Lung (tissue), 12 donors: ENCODE data around the gene RNF208. TPM values are rescaled to one million over a fixed set of nuclear protein-coding genes. Genes with fewer than 3 reads are reported as not detected.

ENCODE experiments used
- ATAC-seq: fragments of 200-7000 bp; cut with Tn5 transposase; one replicate; pipeline ENCODE4 v1.9.1; 2020; ENCODE audit warnings: moderate number of reproducible peaks; ENCODE audit not compliant: insufficient read depth, low FRiP score
- DNase-seq, 3 donors: peaks; one replicate each; pipeline ENCODE4 v3.0.0-alpha.2; 2013 to 2017
- H3K27ac ChIP-seq, 2 donors: one replicate each; pipeline ENCODE4 v1.5.1; 2013; ENCODE audit warnings: mild to moderate bottlenecking in 2 of 2, moderate library complexity in 2 of 2, control low read depth in 1 of 2, inconsistent platforms in 1 of 2, low read depth in 1 of 2, low read length in 1 of 2
- H3K27me3 ChIP-seq, 3 donors: one replicate each; pipeline ENCODE4 v1.5.1; 2013; ENCODE audit warnings: low read length in 2 of 3; ENCODE audit not compliant: control insufficient read depth in 3 of 3, insufficient read depth in 3 of 3
- H3K36me3 ChIP-seq, 4 donors: one replicate each; pipeline ENCODE4 v1.5.1; 2013; ENCODE audit warnings: low read length in 4 of 4, mild to moderate bottlenecking in 1 of 4, moderate library complexity in 1 of 4; ENCODE audit not compliant: control insufficient read depth in 4 of 4, insufficient read depth in 4 of 4
- H3K4me1 ChIP-seq, 5 donors: one replicate each; pipeline ENCODE4 v1.5.1; 2013; ENCODE audit warnings: low read length in 5 of 5, mild to moderate bottlenecking in 2 of 5, moderate library complexity in 1 of 5; ENCODE audit not compliant: control insufficient read depth in 5 of 5, insufficient read depth in 5 of 5
- H3K4me3 ChIP-seq: one replicate; pipeline ENCODE4 v1.5.1; 2013; ENCODE audit warnings: mild to moderate bottlenecking, control low read depth, moderate library complexity
- H3K9ac ChIP-seq, 2 donors: one replicate each; pipeline ENCODE4 v1.5.1; 2013; ENCODE audit warnings: low read length in 2 of 2, control low read depth in 1 of 2; ENCODE audit not compliant: insufficient read depth in 1 of 2
- H3K9me3 ChIP-seq, 4 donors: one replicate each; pipeline ENCODE4 v1.5.1; 2013; ENCODE audit warnings: low read length in 3 of 4, mild to moderate bottlenecking in 1 of 4, moderate library complexity in 1 of 4; ENCODE audit not compliant: control insufficient read depth in 4 of 4, insufficient read depth in 3 of 4
- WGBS, 2 donors: extraction: QIAGEN DNeasy Blood & Tissue Kit; methylation state at CpG; one replicate each; pipeline ENCODE4 v1.1.7; 2013; 5-methylcytosine and 5-hydroxymethylcytosine counted together
- polyA plus RNA-seq, 2 donors: library from polyadenylated mRNA; stranded (reverse); fragments of 200-250 nt; gene quantifications; one replicate each; pipeline ENCODE4 v1.2.1, GENCODE V29; 2013
- total RNA-seq, 2 donors: library from RNA; depleted of rRNA in 1 of 2; stranded (reverse); fragments of >200 nt in 1 of 2; gene quantifications; one replicate each; pipeline ENCODE4 v1.2.1, GENCODE V29; 2014 to 2021
- TF ChIP-seq, protein P1 (sequence below): IDR thresholded peaks from 2 replicates; pipeline ENCODE4 v1.5.1; 2012; ENCODE audit warnings: mild to moderate bottlenecking; ENCODE audit errors: control extremely low read depth, extremely low read depth
- donor health status: control.
- donor health status: control.
- donor health status: Bipolar disorder and iron deficiency.
- donor health status: healthy.
- donor health status: DM: yes; HTN: yes; CAD: no.

RNF208 gene
- total and polyA plus RNA-seq, 4 donors = 1.7 to 12.0 (median 5.3) TPM

DNA sequence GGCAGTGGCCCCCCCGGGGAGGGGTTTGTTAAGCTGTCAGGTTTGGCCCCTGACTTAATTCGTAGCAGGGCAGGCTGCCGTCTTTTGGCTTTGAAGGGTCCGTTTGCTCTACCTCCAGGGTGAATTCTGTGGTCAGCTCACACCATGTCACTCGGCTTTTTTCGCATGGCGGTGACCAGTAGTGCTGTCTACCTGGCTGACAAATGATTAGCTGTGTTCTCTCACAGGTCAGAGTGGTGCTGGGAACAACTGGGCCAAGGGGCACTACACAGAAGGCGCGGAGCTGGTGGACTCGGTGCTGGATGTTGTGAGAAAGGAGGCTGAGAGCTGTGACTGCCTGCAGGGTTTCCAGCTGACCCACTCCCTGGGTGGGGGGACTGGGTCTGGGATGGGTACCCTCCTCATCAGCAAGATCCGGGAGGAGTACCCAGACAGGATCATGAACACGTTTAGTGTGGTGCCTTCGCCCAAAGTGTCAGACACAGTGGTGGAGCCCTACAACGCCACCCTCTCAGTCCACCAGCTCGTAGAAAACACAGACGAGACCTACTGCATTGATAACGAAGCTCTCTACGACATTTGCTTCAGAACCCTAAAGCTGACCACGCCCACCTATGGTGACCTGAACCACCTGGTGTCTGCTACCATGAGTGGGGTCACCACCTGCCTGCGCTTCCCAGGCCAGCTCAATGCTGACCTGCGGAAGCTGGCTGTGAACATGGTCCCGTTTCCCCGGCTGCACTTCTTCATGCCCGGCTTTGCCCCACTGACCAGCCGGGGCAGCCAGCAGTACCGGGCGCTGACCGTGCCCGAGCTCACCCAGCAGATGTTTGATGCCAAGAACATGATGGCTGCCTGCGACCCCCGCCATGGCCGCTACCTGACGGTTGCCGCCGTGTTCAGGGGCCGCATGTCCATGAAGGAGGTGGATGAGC lies 20.5 kb upstream of the RNF208 start:
- Histone ChIP-seq H3K4me1 (peaks cover 0 to 18% (median 5%) of the 10 kb centered on the region in 5 donors), H3K27ac (peak overlapping the region; percentile 78 to 90), H3K9ac (peak overlapping the region in 1 of 2 donors; percentile 49), H3K36me3 (peaks cover 0 to 20% (median 12%) of the 10 kb centered on the region in 4 donors), H3K27me3 (no peaks in the 10 kb centered on the region), H3K4me3 (peak overlapping the region; percentile 84), H3K9me3 (no peaks in the 10 kb centered on the region)
- ATAC-seq (no peak), DNase-seq (no peak)
- WGBS, 2 donors = 79 to 86% methylated on average over 36 of the region's 36 CpGs
- TF ChIP-seq, protein P1, sequence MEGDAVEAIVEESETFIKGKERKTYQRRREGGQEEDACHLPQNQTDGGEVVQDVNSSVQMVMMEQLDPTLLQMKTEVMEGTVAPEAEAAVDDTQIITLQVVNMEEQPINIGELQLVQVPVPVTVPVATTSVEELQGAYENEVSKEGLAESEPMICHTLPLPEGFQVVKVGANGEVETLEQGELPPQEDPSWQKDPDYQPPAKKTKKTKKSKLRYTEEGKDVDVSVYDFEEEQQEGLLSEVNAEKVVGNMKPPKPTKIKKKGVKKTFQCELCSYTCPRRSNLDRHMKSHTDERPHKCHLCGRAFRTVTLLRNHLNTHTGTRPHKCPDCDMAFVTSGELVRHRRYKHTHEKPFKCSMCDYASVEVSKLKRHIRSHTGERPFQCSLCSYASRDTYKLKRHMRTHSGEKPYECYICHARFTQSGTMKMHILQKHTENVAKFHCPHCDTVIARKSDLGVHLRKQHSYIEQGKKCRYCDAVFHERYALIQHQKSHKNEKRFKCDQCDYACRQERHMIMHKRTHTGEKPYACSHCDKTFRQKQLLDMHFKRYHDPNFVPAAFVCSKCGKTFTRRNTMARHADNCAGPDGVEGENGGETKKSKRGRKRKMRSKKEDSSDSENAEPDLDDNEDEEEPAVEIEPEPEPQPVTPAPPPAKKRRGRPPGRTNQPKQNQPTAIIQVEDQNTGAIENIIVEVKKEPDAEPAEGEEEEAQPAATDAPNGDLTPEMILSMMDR = no peak

DNA sequence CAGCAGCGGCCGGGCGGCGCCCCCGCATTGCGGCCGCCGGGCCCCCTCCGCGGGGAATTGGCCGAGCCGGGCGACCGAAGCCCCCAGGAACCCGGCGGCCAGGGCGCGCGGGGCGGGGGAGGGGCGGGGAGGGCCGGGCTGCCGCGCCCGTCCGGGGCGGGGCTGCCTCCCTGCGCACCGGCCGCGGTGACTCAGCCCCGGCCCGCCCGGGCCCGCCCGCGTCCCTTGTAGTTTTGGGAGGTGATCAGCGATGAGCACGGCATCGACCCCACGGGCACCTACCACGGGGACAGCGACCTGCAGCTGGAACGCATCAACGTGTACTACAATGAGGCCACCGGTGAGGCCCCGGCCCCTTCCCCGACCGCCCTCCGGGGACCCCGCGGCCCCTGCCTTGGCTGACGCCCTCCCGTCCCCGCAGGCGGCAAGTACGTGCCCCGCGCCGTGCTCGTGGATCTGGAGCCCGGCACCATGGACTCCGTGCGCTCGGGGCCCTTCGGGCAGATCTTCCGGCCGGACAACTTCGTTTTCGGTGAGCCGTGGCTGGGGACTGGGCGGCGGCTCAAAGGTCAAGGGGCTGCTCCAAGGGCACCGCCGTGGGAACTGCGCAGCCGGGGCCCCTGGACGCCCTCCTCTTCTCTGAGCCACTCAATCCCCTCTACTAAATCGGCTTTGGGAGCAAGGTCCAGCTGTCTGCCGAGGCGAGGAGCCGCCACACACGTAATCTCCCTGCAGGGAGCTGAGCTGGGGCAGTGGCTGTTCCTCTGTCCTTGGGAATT lies 19.6 kb upstream of the RNF208 start:
- Histone ChIP-seq H3K27me3 (no peaks in the 10 kb centered on the region), H3K9me3 (no peaks in the 10 kb centered on the region), H3K4me3 (peak overlapping the region; percentile 84), H3K9ac (peak overlapping the region in 1 of 2 donors; percentile 49), H3K27ac (peak overlapping the region; percentile 93 to 94), H3K4me1 (peaks cover 0 to 18% (median 6%) of the 10 kb centered on the region in 5 donors), H3K36me3 (peaks cover 0 to 20% (median 12%) of the 10 kb centered on the region in 4 donors)
- ATAC-seq = no peak
- 2 to 5% methylated on average over 50 to 83 of the region's 83 CpGs for WGBS, 2 donors
- TF ChIP-seq, protein P1 = no peak
- no peak for DNase-seq

DNA sequence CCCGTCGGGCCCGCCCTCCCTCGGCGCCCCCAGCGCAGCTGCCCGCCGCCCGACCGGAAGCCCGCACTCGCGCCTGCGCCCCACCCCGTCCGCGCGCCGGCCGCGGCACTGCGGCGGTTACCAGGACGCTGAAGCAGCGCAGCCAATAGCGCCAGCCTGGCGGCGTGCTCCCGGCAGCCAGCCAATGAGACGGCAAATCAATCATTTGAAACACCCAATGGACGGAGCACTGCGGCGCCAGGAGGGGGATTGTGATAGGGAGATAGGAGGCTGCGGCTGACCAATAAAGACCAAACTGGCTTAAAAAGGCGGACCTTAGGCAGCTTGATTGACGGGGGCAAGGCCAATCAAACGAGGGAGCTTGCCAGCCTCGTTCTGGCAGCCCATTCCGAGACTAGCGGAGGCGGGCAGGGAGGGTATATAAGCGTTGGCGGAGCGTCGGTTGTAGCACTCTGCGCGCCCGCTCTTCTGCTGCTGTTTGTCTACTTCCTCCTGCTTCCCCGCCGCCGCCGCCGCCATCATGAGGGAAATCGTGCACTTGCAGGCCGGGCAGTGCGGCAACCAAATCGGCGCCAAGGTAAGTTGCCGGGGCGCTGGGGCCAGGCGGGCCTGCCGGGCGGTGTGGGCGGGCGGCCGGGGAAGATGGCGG lies 18.9 kb upstream of the RNF208 start, which contains the start of gene TUBB4B:
Gene TUBB4B (plus strand): TSS at position 447 of the 649 bp plus-strand sequence. CDS start 74 bp downstream, at position 521.
- Histone ChIP-seq H3K9ac (peak within 1 kb of the TSS in 1 of 2 donors; percentile 53), H3K27me3 (no peaks in the 10 kb centered on the region), H3K36me3 (peaks cover 0 to 20% (median 12%) of the 10 kb centered on the region in 4 donors), H3K4me3 (peak within 1 kb of the TSS; percentile 84), H3K27ac (peak within 1 kb of the TSS; percentile 97), H3K9me3 (no peaks in the 10 kb centered on the region), H3K4me1 (peaks cover 0 to 26% (median 9%) of the 10 kb centered on the region in 5 donors)
- ATAC-seq (peak; percentile 87), DNase-seq (peak; percentile 100)
- TF ChIP-seq, protein P1 = no peak
- WGBS, 2 donors = 1% methylated on average over 52 to 67 of the region's 67 CpGs
